HG03097 (cell line): ENCODE data around the gene ZNF524.
"Not testable (repeated sequence)": the region's sequence is repeated elsewhere in the genome, so short reads cannot be mapped to it uniquely, and the experiment has no call there.

ENCODE experiments used
- ATAC-seq: cut with Tn5 transposase; IDR thresholded peaks from one replicate; pipeline ENCODE4 v1.9.1; 2021; ENCODE audit not compliant: unreplicated experiment, low FRiP score

Gene ZNF524

GRCh38 chr19:55599842-55600661, at the start of gene ZNF524:
Gene ZNF524 (plus strand): TSS chr19:55600288. CDS start chr19:55602113, 1,825 bp downstream.
- peak; percentile 41 for ATAC-seq

- no peak for ATAC-seq
These were observed 49.8 kb upstream of the ZNF524 start for GRCh38 chr19:55550321-55550650.

- no peak for ATAC-seq
These were observed 47.9 kb upstream of the ZNF524 start for GRCh38 chr19:55552206-55552605.

- no peak for ATAC-seq
These were observed 47.5 kb upstream of the ZNF524 start for GRCh38 chr19:55552620-55553019.

- ATAC-seq = no peak
These were observed 46.6 kb upstream of the ZNF524 start for GRCh38 chr19:55553217-55554182.

- ATAC-seq = no peak
These were observed 45.8 kb upstream of the ZNF524 start for GRCh38 chr19:55554302-55554701.

- ATAC-seq = no peak
These were observed 45.3 kb upstream of the ZNF524 start for GRCh38 chr19:55554741-55555152.

GRCh38 chr19:55559684-55560083, 40.4 kb upstream of the ZNF524 start:
- ATAC-seq = no peak

GRCh38 chr19:55563261-55563690, 36.8 kb upstream of the ZNF524 start:
- ATAC-seq = no peak

- no peak for ATAC-seq
These were observed 33.3 kb upstream of the ZNF524 start for GRCh38 chr19:55566823-55567222.

- ATAC-seq = no peak
These were observed 32.3 kb upstream of the ZNF524 start for GRCh38 chr19:55567708-55568328.

- not testable (repeated sequence) for ATAC-seq
These were observed 30.6 kb upstream of the ZNF524 start for GRCh38 chr19:55569477-55569876.

- not testable (repeated sequence) for ATAC-seq
These were observed 26.2 kb upstream of the ZNF524 start for GRCh38 chr19:55573929-55574328.

GRCh38 chr19:55576746-55577145, 23.3 kb upstream of the ZNF524 start:
- no peak for ATAC-seq

- ATAC-seq = no peak
These were observed 21.9 kb upstream of the ZNF524 start for GRCh38 chr19:55578031-55578760.

- no peak for ATAC-seq
These were observed 21.0 kb upstream of the ZNF524 start for GRCh38 chr19:55578761-55579747.

GRCh38 chr19:55579766-55580621, 20.1 kb upstream of the ZNF524 start:
- ATAC-seq = no peak

GRCh38 chr19:55580628-55581144, 19.4 kb upstream of the ZNF524 start, which contains the start of gene ZNF579:
Gene ZNF579 (minus strand): TSS chr19:55580848. CDS start chr19:55579639, 1,209 bp downstream.
- no peak for ATAC-seq
